ENCODE data around the gene MCTP1.
A peak's percentile ranks its signal among the peaks of the same experiment; 100 is the strongest.

The MCTP1 gene

GRCh38 chr5:95113489-95113888 lies 171.4 kb downstream of the MCTP1 start:
- no peaks in the 10 kb centered on the region for H3K27me3 ChIP-seq (replicated peaks in 2 of 5; ENCODE audit: control insufficient read depth in 4 of 5, insufficient read depth in 5 of 5, low read length in 4 of 5)
- POLR2A ChIA-PET = no interaction called here
- 100% methylated on average over 3 of the region's 4 CpGs for WGBS (ENCODE audit: insufficient coverage)

GRCh38 chr5:95111141-95111540 lies 173.8 kb downstream of the MCTP1 start:
- no peak overlapping the region for H3K27ac ChIP-seq (ENCODE audit: insufficient read depth in 1 of 2, low read depth in 1 of 2, low read length in 2 of 2, poor library complexity in 1 of 2, severe bottlenecking in 2 of 2)
- ChIA-PET CTCF (interaction anchor here (0.7 kb wide), 1 partner anchor 11 kb away, joined by 3 read pairs; no protein-coding TSS in a partner anchor), POLR2A (no interaction called here)
- no peak for DNase-seq
- H3K9me3 ChIP-seq (ENCODE audit: control extremely low read depth in 1 of 5, control insufficient read depth in 4 of 5, insufficient read depth in 2 of 5, low read depth in 1 of 5, low read length in 4 of 5) = peaks cover 0 to 2% (median 0%) of the 10 kb centered on the region in 5 experiments
- H3K27me3 ChIP-seq (replicated peaks in 2 of 5; ENCODE audit: control insufficient read depth in 4 of 5, insufficient read depth in 5 of 5, low read length in 4 of 5) = no peaks in the 10 kb centered on the region
- no peak overlapping the region for H3K4me3 ChIP-seq (ENCODE audit: control insufficient read depth in 1 of 7, extremely low read depth in 1 of 7, insufficient read depth in 4 of 7, low read depth in 2 of 7, low read length in 6 of 7)
- no peaks in the 10 kb centered on the region for H3K36me3 ChIP-seq (ENCODE audit: control insufficient read depth in 4 of 4, insufficient read depth in 4 of 4, low read length in 3 of 4)
- peaks cover 0 to 3% (median 0%) of the 10 kb centered on the region in 4 experiments for H3K4me1 ChIP-seq (ENCODE audit: control extremely low read depth in 1 of 4, control insufficient read depth in 4 of 4, insufficient read depth in 4 of 4, low read length in 3 of 4)

More at GRCh38 chr5:95113489-95113888, 171.4 kb downstream of the MCTP1 start:
- H3K27ac ChIP-seq (ENCODE audit: insufficient read depth in 1 of 2, low read depth in 1 of 2, low read length in 2 of 2, poor library complexity in 1 of 2, severe bottlenecking in 2 of 2) = no peak overlapping the region
- H3K4me1 ChIP-seq (ENCODE audit: control extremely low read depth in 1 of 4, control insufficient read depth in 4 of 4, insufficient read depth in 4 of 4, low read length in 3 of 4) = peaks cover 0 to 3% (median 0%) of the 10 kb centered on the region in 4 experiments
- CTCF ChIA-PET = no interaction called here
- H3K4me3 ChIP-seq (ENCODE audit: control insufficient read depth in 1 of 7, extremely low read depth in 1 of 7, insufficient read depth in 4 of 7, low read depth in 2 of 7, low read length in 6 of 7) = no peak overlapping the region
- no peak for DNase-seq
- no peaks in the 10 kb centered on the region for H3K36me3 ChIP-seq (ENCODE audit: control insufficient read depth in 4 of 4, insufficient read depth in 4 of 4, low read length in 3 of 4)
- peaks cover 0 to 2% (median 0%) of the 10 kb centered on the region in 5 experiments for H3K9me3 ChIP-seq (ENCODE audit: control extremely low read depth in 1 of 5, control insufficient read depth in 4 of 5, insufficient read depth in 2 of 5, low read depth in 1 of 5, low read length in 4 of 5)

DNA sequence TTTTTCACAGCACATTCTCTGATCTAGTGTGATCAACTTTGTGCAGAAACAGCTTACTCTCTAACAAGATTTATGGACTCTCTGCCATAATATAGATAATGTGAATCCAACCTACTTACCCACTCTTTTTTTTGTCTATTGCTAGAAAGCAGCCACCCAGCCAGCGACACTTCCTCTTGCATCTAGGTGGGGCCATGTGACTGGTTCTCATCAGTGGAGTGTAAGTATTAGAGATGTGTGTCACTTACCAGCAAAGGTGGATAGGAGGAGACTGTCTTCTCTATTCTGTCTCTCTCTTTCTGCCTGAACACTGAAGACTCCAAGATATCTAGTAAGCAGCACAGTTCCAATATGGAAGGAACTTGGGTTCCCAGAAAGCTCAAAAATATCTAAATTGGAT lies 174.8 kb downstream of the MCTP1 start:
- no CpG with 5 or more reads among the region's 1 CpG for WGBS (ENCODE audit: insufficient coverage)
- H3K36me3 ChIP-seq (ENCODE audit: control insufficient read depth in 4 of 4, insufficient read depth in 4 of 4, low read length in 3 of 4) = no peaks in the 10 kb centered on the region
- ChIA-PET POLR2A (no interaction called here), CTCF (no interaction called here)
- H3K27ac ChIP-seq (ENCODE audit: insufficient read depth in 1 of 2, low read depth in 1 of 2, low read length in 2 of 2, poor library complexity in 1 of 2, severe bottlenecking in 2 of 2) = no peak overlapping the region
- no peaks in the 10 kb centered on the region for H3K9me3 ChIP-seq (ENCODE audit: control extremely low read depth in 1 of 5, control insufficient read depth in 4 of 5, insufficient read depth in 2 of 5, low read depth in 1 of 5, low read length in 4 of 5)
- H3K4me1 ChIP-seq (ENCODE audit: control extremely low read depth in 1 of 4, control insufficient read depth in 4 of 4, insufficient read depth in 4 of 4, low read length in 3 of 4) = peaks cover 0 to 3% (median 0%) of the 10 kb centered on the region in 4 experiments
- H3K27me3 ChIP-seq (replicated peaks in 2 of 5; ENCODE audit: control insufficient read depth in 4 of 5, insufficient read depth in 5 of 5, low read length in 4 of 5) = no peaks in the 10 kb centered on the region
- DNase-seq = peak; percentile 8 to 47 (median 41)
- no peak overlapping the region for H3K4me3 ChIP-seq (ENCODE audit: control insufficient read depth in 1 of 7, extremely low read depth in 1 of 7, insufficient read depth in 4 of 7, low read depth in 2 of 7, low read length in 6 of 7)

DNA sequence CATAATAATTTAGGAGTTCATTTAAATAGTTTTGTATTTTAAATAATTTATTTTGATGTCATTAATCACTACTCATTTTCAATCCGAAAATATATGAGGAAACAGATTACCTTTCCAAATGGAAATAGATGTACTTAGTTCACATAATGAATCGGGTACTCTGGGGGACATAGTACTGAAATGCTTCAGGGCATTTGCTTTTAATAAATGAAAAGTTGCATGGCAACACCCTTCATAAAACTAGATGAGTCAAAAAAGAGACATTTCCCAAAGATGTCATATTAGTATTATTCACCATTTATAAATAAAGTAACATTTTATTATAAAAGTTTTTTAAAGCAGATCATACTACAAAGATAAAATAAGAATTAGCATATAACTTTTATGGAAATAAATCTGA lies 177.8 kb downstream of the MCTP1 start:
- ChIA-PET CTCF (no interaction called here), POLR2A (no interaction called here)
- no peak for DNase-seq
- Histone ChIP-seq H3K27me3 (replicated peaks in 2 of 5; ENCODE audit: control insufficient read depth in 4 of 5, insufficient read depth in 5 of 5, low read length in 4 of 5) (no peaks in the 10 kb centered on the region), H3K4me3 (ENCODE audit: control insufficient read depth in 1 of 7, extremely low read depth in 1 of 7, insufficient read depth in 4 of 7, low read depth in 2 of 7, low read length in 6 of 7) (no peak overlapping the region), H3K27ac (ENCODE audit: insufficient read depth in 1 of 2, low read depth in 1 of 2, low read length in 2 of 2, poor library complexity in 1 of 2, severe bottlenecking in 2 of 2) (no peak overlapping the region), H3K4me1 (ENCODE audit: control extremely low read depth in 1 of 4, control insufficient read depth in 4 of 4, insufficient read depth in 4 of 4, low read length in 3 of 4) (peaks cover 0 to 3% (median 0%) of the 10 kb centered on the region in 4 experiments), H3K9me3 (ENCODE audit: control extremely low read depth in 1 of 5, control insufficient read depth in 4 of 5, insufficient read depth in 2 of 5, low read depth in 1 of 5, low read length in 4 of 5) (no peaks in the 10 kb centered on the region), H3K36me3 (ENCODE audit: control insufficient read depth in 4 of 4, insufficient read depth in 4 of 4, low read length in 3 of 4) (no peaks in the 10 kb centered on the region)
- no CpG with 5 or more reads among the region's 2 CpGs for WGBS (ENCODE audit: insufficient coverage)

- H3K4me3 ChIP-seq (ENCODE audit: control insufficient read depth in 1 of 7, extremely low read depth in 1 of 7, insufficient read depth in 4 of 7, low read depth in 2 of 7, low read length in 6 of 7) = no peak overlapping the region
- H3K27ac ChIP-seq (ENCODE audit: insufficient read depth in 1 of 2, low read depth in 1 of 2, low read length in 2 of 2, poor library complexity in 1 of 2, severe bottlenecking in 2 of 2) = no peak overlapping the region
- no peak for DNase-seq
- ChIA-PET CTCF (interaction anchor here (1.5 kb wide), 1 partner anchor 9 kb away, joined by 3 read pairs; no protein-coding TSS in a partner anchor), POLR2A (no interaction called here)
- no peaks in the 10 kb centered on the region for H3K27me3 ChIP-seq (replicated peaks in 2 of 5; ENCODE audit: control insufficient read depth in 4 of 5, insufficient read depth in 5 of 5, low read length in 4 of 5)
- no CpG with 5 or more reads among the region's 1 CpG for WGBS (ENCODE audit: insufficient coverage)
- H3K36me3 ChIP-seq (ENCODE audit: control insufficient read depth in 4 of 4, insufficient read depth in 4 of 4, low read length in 3 of 4) = no peaks in the 10 kb centered on the region
- H3K9me3 ChIP-seq (ENCODE audit: control extremely low read depth in 1 of 5, control insufficient read depth in 4 of 5, insufficient read depth in 2 of 5, low read depth in 1 of 5, low read length in 4 of 5) = no peaks in the 10 kb centered on the region
- H3K4me1 ChIP-seq (ENCODE audit: control extremely low read depth in 1 of 4, control insufficient read depth in 4 of 4, insufficient read depth in 4 of 4, low read length in 3 of 4) = peaks cover 0 to 3% (median 0%) of the 10 kb centered on the region in 4 experiments
These were observed 179.3 kb downstream of the MCTP1 start for GRCh38 chr5:95105638-95106037.

GRCh38 chr5:95102687-95103086 lies 182.2 kb downstream of the MCTP1 start:
- H3K27ac ChIP-seq (ENCODE audit: insufficient read depth in 1 of 2, low read depth in 1 of 2, low read length in 2 of 2, poor library complexity in 1 of 2, severe bottlenecking in 2 of 2) = no peak overlapping the region
- no peaks in the 10 kb centered on the region for H3K4me1 ChIP-seq (ENCODE audit: control extremely low read depth in 1 of 4, control insufficient read depth in 4 of 4, insufficient read depth in 4 of 4, low read length in 3 of 4)
- no CpG with 5 or more reads among the region's 1 CpG for WGBS (ENCODE audit: insufficient coverage)
- no peak overlapping the region for H3K4me3 ChIP-seq (ENCODE audit: control insufficient read depth in 1 of 7, extremely low read depth in 1 of 7, insufficient read depth in 4 of 7, low read depth in 2 of 7, low read length in 6 of 7)
- H3K36me3 ChIP-seq (ENCODE audit: control insufficient read depth in 4 of 4, insufficient read depth in 4 of 4, low read length in 3 of 4) = no peaks in the 10 kb centered on the region
- no peaks in the 10 kb centered on the region for H3K9me3 ChIP-seq (ENCODE audit: control extremely low read depth in 1 of 5, control insufficient read depth in 4 of 5, insufficient read depth in 2 of 5, low read depth in 1 of 5, low read length in 4 of 5)
- no peaks in the 10 kb centered on the region for H3K27me3 ChIP-seq (replicated peaks in 2 of 5; ENCODE audit: control insufficient read depth in 4 of 5, insufficient read depth in 5 of 5, low read length in 4 of 5)
- no peak for DNase-seq
- POLR2A ChIA-PET = interaction anchor here (0.6 kb wide), 1 partner anchor 150 kb away, joined by 3 read pairs; no protein-coding TSS in a partner anchor
- CTCF ChIA-PET = interaction anchor here (1.7 kb wide), 1 partner anchor 133 kb away, joined by 8 read pairs; no protein-coding TSS in a partner anchor

- WGBS (ENCODE audit: insufficient coverage) = 100% methylated on average over 1 of the region's 1 CpG
- no peak for DNase-seq
- no peaks in the 10 kb centered on the region for H3K4me1 ChIP-seq (ENCODE audit: control extremely low read depth in 1 of 4, control insufficient read depth in 4 of 4, insufficient read depth in 4 of 4, low read length in 3 of 4)
- H3K9me3 ChIP-seq (ENCODE audit: control extremely low read depth in 1 of 5, control insufficient read depth in 4 of 5, insufficient read depth in 2 of 5, low read depth in 1 of 5, low read length in 4 of 5) = no peaks in the 10 kb centered on the region
- ChIA-PET POLR2A (no interaction called here), CTCF (interaction anchor here (1.7 kb wide), 1 partner anchor 133 kb away, joined by 8 read pairs; no protein-coding TSS in a partner anchor)
- H3K36me3 ChIP-seq (ENCODE audit: control insufficient read depth in 4 of 4, insufficient read depth in 4 of 4, low read length in 3 of 4) = no peaks in the 10 kb centered on the region
- no peak overlapping the region for H3K27ac ChIP-seq (ENCODE audit: insufficient read depth in 1 of 2, low read depth in 1 of 2, low read length in 2 of 2, poor library complexity in 1 of 2, severe bottlenecking in 2 of 2)
- H3K4me3 ChIP-seq (ENCODE audit: control insufficient read depth in 1 of 7, extremely low read depth in 1 of 7, insufficient read depth in 4 of 7, low read depth in 2 of 7, low read length in 6 of 7) = no peak overlapping the region
- no peaks in the 10 kb centered on the region for H3K27me3 ChIP-seq (replicated peaks in 2 of 5; ENCODE audit: control insufficient read depth in 4 of 5, insufficient read depth in 5 of 5, low read length in 4 of 5)
These were observed 182.8 kb downstream of the MCTP1 start for GRCh38 chr5:95102080-95102479.
